GM20000 (cell line): ENCODE measurements around the gene THBS2.

Experiments used
- DNase-seq: peaks from one replicate; pipeline ENCODE4 v3.0.0; 2012; ENCODE audit warnings: low spot score
- CTCF ChIP-seq: IDR thresholded peaks from 2 replicates; pipeline ENCODE4 v1.5.1; 2012; ENCODE audit warnings: mild to moderate bottlenecking, control low read depth; ENCODE audit errors: extremely low read depth, missing control alignments

Gene THBS2

GRCh38 chr6:169176361-169176991 is 77.2 kb downstream of the THBS2 start:
- DNase-seq = no peak
- TF ChIP-seq CTCF = no peak

- no peak for TF ChIP-seq CTCF
- DNase-seq = no peak
Observed at GRCh38 chr6:169175360-169175887, 78.2 kb downstream of the THBS2 start.

GRCh38 chr6:169174516-169175359 is 78.9 kb downstream of the THBS2 start:
- TF ChIP-seq CTCF = no peak
- no peak for DNase-seq

GRCh38 chr6:169173532-169174268 is 79.9 kb downstream of the THBS2 start:
- TF ChIP-seq CTCF = no peak
- DNase-seq = no peak

GRCh38 chr6:169172946-169173345 is 80.7 kb downstream of the THBS2 start:
- no peak for DNase-seq

GRCh38 chr6:169172456-169172855 is 81.2 kb downstream of the THBS2 start:
- TF ChIP-seq CTCF = no peak
- no peak for DNase-seq

More at GRCh38 chr6:169172946-169173345, 80.7 kb downstream of the THBS2 start:
- TF ChIP-seq CTCF = no peak
